ENCODE measurements around the gene RFNG.

GRCh38 chr17:82084373-82085030 lies 32.9 kb upstream of the RFNG start:
- TF ChIP-seq, protein P1, sequence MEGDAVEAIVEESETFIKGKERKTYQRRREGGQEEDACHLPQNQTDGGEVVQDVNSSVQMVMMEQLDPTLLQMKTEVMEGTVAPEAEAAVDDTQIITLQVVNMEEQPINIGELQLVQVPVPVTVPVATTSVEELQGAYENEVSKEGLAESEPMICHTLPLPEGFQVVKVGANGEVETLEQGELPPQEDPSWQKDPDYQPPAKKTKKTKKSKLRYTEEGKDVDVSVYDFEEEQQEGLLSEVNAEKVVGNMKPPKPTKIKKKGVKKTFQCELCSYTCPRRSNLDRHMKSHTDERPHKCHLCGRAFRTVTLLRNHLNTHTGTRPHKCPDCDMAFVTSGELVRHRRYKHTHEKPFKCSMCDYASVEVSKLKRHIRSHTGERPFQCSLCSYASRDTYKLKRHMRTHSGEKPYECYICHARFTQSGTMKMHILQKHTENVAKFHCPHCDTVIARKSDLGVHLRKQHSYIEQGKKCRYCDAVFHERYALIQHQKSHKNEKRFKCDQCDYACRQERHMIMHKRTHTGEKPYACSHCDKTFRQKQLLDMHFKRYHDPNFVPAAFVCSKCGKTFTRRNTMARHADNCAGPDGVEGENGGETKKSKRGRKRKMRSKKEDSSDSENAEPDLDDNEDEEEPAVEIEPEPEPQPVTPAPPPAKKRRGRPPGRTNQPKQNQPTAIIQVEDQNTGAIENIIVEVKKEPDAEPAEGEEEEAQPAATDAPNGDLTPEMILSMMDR (IDR thresholded peaks at IDR 0.05; ENCODE audit: insufficient read depth, low read depth, low read length) = no peak
- no peak for TF ChIP-seq EZH2 (IDR thresholded peaks at IDR 0.05; ENCODE audit: insufficient read depth, low read length)
